T follicular helper cell (primary cell): ENCODE data around the gene TSHZ2.

Source experiments
- DNase-seq: peaks from one replicate; pipeline ENCODE4 v3.0.0-alpha.2; 2020; ENCODE audit warnings: low read depth

The TSHZ2 gene

GRCh38 chr20:53061192-53062108 is 89.3 kb downstream of the TSHZ2 start:
- DNase-seq: no peak

- no peak for DNase-seq
These were observed 92.8 kb downstream of the TSHZ2 start for GRCh38 chr20:53064935-53065334.

GRCh38 chr20:53068241-53068640 is 96.1 kb downstream of the TSHZ2 start:
- no peak for DNase-seq

- no peak for DNase-seq
These were observed 97.0 kb downstream of the TSHZ2 start for GRCh38 chr20:53069132-53069531.

GRCh38 chr20:53070224-53070623 is 98.1 kb downstream of the TSHZ2 start:
- DNase-seq: no peak

- no peak for DNase-seq
These were observed 98.7 kb downstream of the TSHZ2 start for GRCh38 chr20:53070706-53071392.

- no peak for DNase-seq
These were observed 99.7 kb downstream of the TSHZ2 start for GRCh38 chr20:53071833-53072232.

GRCh38 chr20:53072923-53073579 is 100.9 kb downstream of the TSHZ2 start:
- DNase-seq: no peak

- DNase-seq: no peak
These were observed 101.7 kb downstream of the TSHZ2 start for GRCh38 chr20:53073636-53074415.

- no peak for DNase-seq
These were observed 102.7 kb downstream of the TSHZ2 start for GRCh38 chr20:53074811-53075314.

GRCh38 chr20:53076668-53077067 is 104.5 kb downstream of the TSHZ2 start:
- DNase-seq: no peak

GRCh38 chr20:53077373-53078205 is 105.4 kb downstream of the TSHZ2 start:
- no peak for DNase-seq

- no peak for DNase-seq
These were observed 106.6 kb downstream of the TSHZ2 start for GRCh38 chr20:53078761-53079160.

- DNase-seq: no peak
These were observed 107.1 kb downstream of the TSHZ2 start for GRCh38 chr20:53079261-53079691.

- no peak for DNase-seq
These were observed 107.9 kb downstream of the TSHZ2 start for GRCh38 chr20:53079828-53080686.

- no peak for DNase-seq
These were observed 108.5 kb downstream of the TSHZ2 start for GRCh38 chr20:53080687-53080962.

GRCh38 chr20:53080969-53081871 is 109.1 kb downstream of the TSHZ2 start:
- no peak for DNase-seq

- DNase-seq: no peak
These were observed 110.0 kb downstream of the TSHZ2 start for GRCh38 chr20:53081916-53082863.
